Naive thymus-derived CD4-positive, alpha-beta T cell (primary cell): ENCODE measurements around the gene SIK2. TPM values are rescaled to one million over a fixed set of nuclear protein-coding genes. Genes with fewer than 3 reads are reported as not detected.
A peak's percentile ranks its signal among the peaks of the same experiment; 100 is the strongest.

Experiments
- ATAC-seq: fragments of 150-1000 bp; cut with Tn5 transposase; 2 replicates; pipeline ENCODE4 v1.10.0; 2021; ENCODE audit warnings: mild to moderate bottlenecking, moderate library complexity
- CTCF ChIA-PET: fragments of 350-600 bp; sonication (Branson Sonifier 250); formaldehyde crosslinking; loops from one replicate; lab custom pipeline; 2021; ENCODE audit warnings: antibody characterized with exemption; lab: Charles Lee
- POLR2A ChIA-PET: fragments of 350-600 bp; sonication (Branson Sonifier 250); formaldehyde crosslinking; loops from one replicate; lab custom pipeline; 2021; ENCODE audit warnings: antibody characterized with exemption, inconsistent platforms; lab: Charles Lee
- DNase-seq, 9 donors: peaks; one replicate each; pipeline versions ENCODE4 v3.0.0 to v3.0.0-alpha.2; 2020 to 2022; ENCODE audit warnings: mixed read lengths in 1 of 9
- H3K27ac ChIP-seq: one replicate; pipeline ENCODE4 v1.7.0; 2013; ENCODE audit warnings: mild to moderate bottlenecking, low read depth, low read length, moderate library complexity
- H3K27me3 ChIP-seq, 2 donors: one replicate each; pipeline ENCODE4 v1.7.0; 2013; ENCODE audit warnings: low read length in 2 of 2, mild to moderate bottlenecking in 2 of 2, moderate library complexity in 2 of 2; ENCODE audit not compliant: control insufficient read depth in 2 of 2, insufficient read depth in 2 of 2
- H3K36me3 ChIP-seq, 3 experiments: 1 replicate in 2 of 3; 2 replicates in 1 of 3; pipeline ENCODE4 v1.7.0; 2013; ENCODE audit warnings: low read length in 3 of 3, mild to moderate bottlenecking in 3 of 3, moderate library complexity in 1 of 3; ENCODE audit not compliant: insufficient read depth in 3 of 3, control insufficient read depth in 2 of 3
- H3K4me1 ChIP-seq, 2 donors: one replicate each; pipeline ENCODE4 v1.7.0; 2013; ENCODE audit warnings: low read length in 2 of 2, mild to moderate bottlenecking in 2 of 2, moderate library complexity in 1 of 2; ENCODE audit not compliant: control insufficient read depth in 2 of 2, insufficient read depth in 2 of 2
- H3K4me3 ChIP-seq: 2 replicates; pipeline ENCODE4 v1.7.0; 2013; ENCODE audit warnings: mild to moderate bottlenecking, low read length
- H3K9me3 ChIP-seq, 3 experiments: 1 replicate in 2 of 3; 2 replicates in 1 of 3; pipeline ENCODE4 v1.7.0; 2013; ENCODE audit warnings: low read length in 3 of 3; ENCODE audit not compliant: control insufficient read depth in 2 of 3
- H3K27ac Mint-ChIP-seq, 9 donors: one replicate each; pipeline ENCODE4 v1.8.0; 2020 to 2022; ENCODE audit warnings: mixed read lengths in 9 of 9, mild to moderate bottlenecking in 8 of 9, moderate library complexity in 5 of 9, inconsistent platforms in 2 of 9
- H3K27me3 Mint-ChIP-seq, 5 donors: one replicate each; pipeline ENCODE4 v1.8.0; 2021 to 2022; ENCODE audit warnings: mixed read lengths in 5 of 5, mild to moderate bottlenecking in 1 of 5
- H3K36me3 Mint-ChIP-seq, 5 donors: one replicate each; pipeline ENCODE4 v1.8.0; 2020 to 2022; ENCODE audit warnings: mixed read lengths in 5 of 5, mild to moderate bottlenecking in 3 of 5, inconsistent platforms in 1 of 5
- H3K4me1 Mint-ChIP-seq, 7 donors: one replicate each; pipeline ENCODE4 v1.8.0; 2020 to 2022; ENCODE audit warnings: mixed read lengths in 7 of 7, mild to moderate bottlenecking in 3 of 7, inconsistent platforms in 1 of 7
- H3K4me3 Mint-ChIP-seq, 10 donors: one replicate each; pipeline ENCODE4 v1.8.0; 2020 to 2022; ENCODE audit warnings: mild to moderate bottlenecking in 10 of 10, mixed read lengths in 10 of 10, moderate library complexity in 6 of 10, inconsistent platforms in 2 of 10
- H3K9me3 Mint-ChIP-seq, 11 donors: one replicate each; pipeline ENCODE4 v1.8.0; 2020 to 2022; ENCODE audit warnings: mixed read lengths in 11 of 11, mild to moderate bottlenecking in 4 of 11, inconsistent platforms in 1 of 11, moderate library complexity in 1 of 11
- intact Hi-C, 2 donors: fragments of 100-400 bp; cut with micrococcal nuclease; formaldehyde crosslinking; loops; one replicate each; pipeline ENCODE4 v1.15.1; 2023
- polyA plus RNA-seq, 2 donors: library from polyadenylated mRNA; unstranded; fragments of 300-500 nt; fragmentation: Illumina TruSeq; gene quantifications; one replicate each; pipeline ENCODE4 v1.2.3, GENCODE V29; 2021
- total RNA-seq, 6 experiments: library from RNA in 5 of 6; stranded (reverse) in 5 of 6; gene quantifications; 1 replicate in 5 of 6; 2 replicates in 1 of 6; pipeline ENCODE4 v1.2.3 and lab custom pipeline; 2021 to 2026

Gene SIK2
- total and polyA plus RNA-seq, 7 experiments from 2014 or later, result 0.19 to 12.9 (median 9.4) TPM

DNA sequence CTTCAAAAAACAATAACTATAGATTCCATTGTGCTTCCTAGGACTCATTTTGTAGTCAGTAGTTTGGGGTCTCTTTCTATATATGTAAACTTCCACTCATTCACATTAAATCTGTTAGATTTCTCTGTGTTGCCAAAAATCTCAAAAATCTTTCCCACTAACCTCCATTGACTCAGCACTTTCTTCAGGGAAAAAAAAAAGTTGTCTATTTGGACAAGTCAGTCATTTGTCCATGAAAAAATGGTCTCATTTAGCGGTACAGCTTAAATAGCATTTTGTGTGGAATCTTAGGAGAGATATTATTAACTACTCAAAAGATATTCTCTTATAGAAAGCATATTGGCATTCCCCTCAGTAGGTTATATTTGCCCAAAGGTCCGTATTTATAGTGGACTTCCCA is 82.0 kb downstream of the SIK2 start:
- H3K36me3 Mint-ChIP-seq, result peaks cover 11 to 42% (median 26%) of the 10 kb centered on the region in 5 donors
- ATAC-seq, result no peak
- Histone ChIP-seq H3K4me3 (no peak overlapping the region), H3K27ac (no peak overlapping the region), H3K4me1 (no peaks in the 10 kb centered on the region), H3K36me3 (peaks cover 0 to 6% (median 5%) of the 10 kb centered on the region in 3 experiments), H3K27me3 (no peaks in the 10 kb centered on the region), H3K9me3 (no peaks in the 10 kb centered on the region)
- H3K4me1 Mint-ChIP-seq, result peaks cover 0 to 8% (median 1%) of the 10 kb centered on the region in 7 donors
- H3K27ac Mint-ChIP-seq, result no peak overlapping the region
- intact Hi-C loops, result no loop called here
- ChIA-PET CTCF (no interaction called here), POLR2A (interaction anchor here (1.3 kb wide), 1 partner anchor 9 kb away, joined by 5 read pairs; no protein-coding TSS in a partner anchor)
- no peak for DNase-seq
- H3K4me3 Mint-ChIP-seq, result no peak overlapping the region
- H3K27me3 Mint-ChIP-seq, result no peaks in the 10 kb centered on the region
- no peaks in the 10 kb centered on the region for H3K9me3 Mint-ChIP-seq

DNA sequence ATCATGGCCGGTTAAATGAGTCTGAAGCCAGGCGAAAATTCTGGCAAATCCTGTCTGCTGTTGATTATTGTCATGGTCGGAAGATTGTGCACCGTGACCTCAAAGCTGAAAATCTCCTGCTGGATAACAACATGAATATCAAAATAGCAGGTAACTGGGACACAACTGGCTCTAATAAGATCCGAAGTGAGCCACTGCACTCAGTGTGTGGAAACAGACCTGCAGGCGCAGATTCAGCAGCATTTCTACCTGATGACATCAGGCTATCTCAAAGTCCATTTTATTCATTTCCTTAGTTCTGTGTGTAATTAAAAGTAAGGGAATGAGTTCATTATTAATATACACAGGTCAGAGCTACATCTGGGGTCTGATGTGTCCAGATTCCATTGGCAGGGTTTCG is 85.8 kb downstream of the SIK2 start:
- H3K4me1 ChIP-seq, result no peaks in the 10 kb centered on the region
- peaks cover 0 to 6% (median 5%) of the 10 kb centered on the region in 3 experiments for H3K36me3 ChIP-seq
- DNase-seq (no peak), ATAC-seq (no peak)
- H3K27ac Mint-ChIP-seq, result no peak overlapping the region
- no peaks in the 10 kb centered on the region for H3K27me3 ChIP-seq
- ChIA-PET CTCF (no interaction called here), POLR2A (no interaction called here)
- no peak overlapping the region for H3K4me3 ChIP-seq
- no peaks in the 10 kb centered on the region for H3K9me3 ChIP-seq
- no peaks in the 10 kb centered on the region for H3K9me3 Mint-ChIP-seq
- no peaks in the 10 kb centered on the region for H3K27me3 Mint-ChIP-seq
- no peak overlapping the region for H3K27ac ChIP-seq
- intact Hi-C loops, result no loop called here
- peaks cover 16 to 52% (median 35%) of the 10 kb centered on the region in 5 donors for H3K36me3 Mint-ChIP-seq
- H3K4me1 Mint-ChIP-seq, result peaks cover 0 to 4% (median 0%) of the 10 kb centered on the region in 7 donors
- H3K4me3 Mint-ChIP-seq, result no peak overlapping the region

DNA sequence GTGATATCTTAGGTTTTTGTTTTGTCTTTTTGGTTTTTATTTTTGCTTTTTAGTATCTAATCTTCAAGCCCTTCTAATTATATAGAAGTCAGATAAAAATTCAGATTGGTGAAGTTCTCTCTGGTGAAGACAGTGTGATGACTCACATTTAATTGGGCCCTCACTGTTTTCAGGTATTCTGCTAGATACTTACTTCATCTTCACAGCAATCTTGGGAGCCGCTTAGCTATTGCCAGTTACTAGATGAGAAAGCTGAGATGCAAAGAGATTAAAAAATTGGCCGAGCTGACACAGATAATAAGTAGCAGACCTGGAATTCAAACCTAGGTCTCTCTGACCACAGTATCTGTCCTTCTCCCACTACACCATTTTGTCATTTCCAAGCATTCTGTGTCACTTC is 88.9 kb downstream of the SIK2 start:
- peaks cover 0 to 4% (median 0%) of the 10 kb centered on the region in 7 donors for H3K4me1 Mint-ChIP-seq
- H3K4me3 Mint-ChIP-seq, result no peak overlapping the region
- H3K27me3 ChIP-seq, result no peaks in the 10 kb centered on the region
- H3K9me3 ChIP-seq, result no peaks in the 10 kb centered on the region
- ChIA-PET POLR2A (no interaction called here), CTCF (no interaction called here)
- H3K36me3 Mint-ChIP-seq, result peaks cover 12 to 41% (median 33%) of the 10 kb centered on the region in 5 donors
- no peak overlapping the region for H3K27ac Mint-ChIP-seq
- no peak overlapping the region for H3K4me3 ChIP-seq
- H3K36me3 ChIP-seq, result peaks cover 0 to 6% (median 5%) of the 10 kb centered on the region in 3 experiments
- no peak for DNase-seq
- no peaks in the 10 kb centered on the region for H3K4me1 ChIP-seq
- H3K9me3 Mint-ChIP-seq, result no peaks in the 10 kb centered on the region
- ATAC-seq, result no peak
- no peaks in the 10 kb centered on the region for H3K27me3 Mint-ChIP-seq
- intact Hi-C loops, result no loop called here
- H3K27ac ChIP-seq, result no peak overlapping the region

- Mint-ChIP-seq H3K27ac (no peak overlapping the region), H3K4me3 (no peak overlapping the region), H3K27me3 (no peaks in the 10 kb centered on the region), H3K4me1 (peaks cover 0 to 4% (median 0%) of the 10 kb centered on the region in 7 donors), H3K36me3 (peaks cover 12 to 38% (median 33%) of the 10 kb centered on the region in 5 donors), H3K9me3 (no peaks in the 10 kb centered on the region)
- DNase-seq (no peak), ATAC-seq (no peak)
- ChIA-PET CTCF (no interaction called here), POLR2A (no interaction called here)
- Histone ChIP-seq H3K9me3 (no peaks in the 10 kb centered on the region), H3K27me3 (no peaks in the 10 kb centered on the region), H3K4me3 (no peak overlapping the region), H3K36me3 (peaks cover 0 to 6% (median 5%) of the 10 kb centered on the region in 3 experiments), H3K4me1 (no peaks in the 10 kb centered on the region), H3K27ac (no peak overlapping the region)
- intact Hi-C loops, result no loop called here
Observed at GRCh38 chr11:111691741-111692140, 89.5 kb downstream of the SIK2 start.

GRCh38 chr11:111693224-111693937 is 91.1 kb downstream of the SIK2 start:
- H3K4me1 Mint-ChIP-seq, result peaks cover 0 to 5% (median 0%) of the 10 kb centered on the region in 7 donors
- peaks cover 0 to under 1% (median 0%) of the 10 kb centered on the region in 3 experiments for H3K36me3 ChIP-seq
- CTCF ChIA-PET, result no interaction called here
- H3K36me3 Mint-ChIP-seq, result peaks cover 9 to 29% (median 25%) of the 10 kb centered on the region in 5 donors
- POLR2A ChIA-PET, result no interaction called here
- H3K9me3 Mint-ChIP-seq, result no peaks in the 10 kb centered on the region
- no peak overlapping the region for H3K27ac ChIP-seq
- H3K4me3 Mint-ChIP-seq, result no peak overlapping the region
- H3K27ac Mint-ChIP-seq, result no peak overlapping the region
- H3K27me3 Mint-ChIP-seq, result no peaks in the 10 kb centered on the region
- H3K4me3 ChIP-seq, result no peak overlapping the region
- H3K4me1 ChIP-seq, result no peaks in the 10 kb centered on the region
- no peaks in the 10 kb centered on the region for H3K9me3 ChIP-seq
- intact Hi-C loops, result no loop called here
- H3K27me3 ChIP-seq, result no peaks in the 10 kb centered on the region
- DNase-seq, result no peak
- no peak for ATAC-seq

DNA sequence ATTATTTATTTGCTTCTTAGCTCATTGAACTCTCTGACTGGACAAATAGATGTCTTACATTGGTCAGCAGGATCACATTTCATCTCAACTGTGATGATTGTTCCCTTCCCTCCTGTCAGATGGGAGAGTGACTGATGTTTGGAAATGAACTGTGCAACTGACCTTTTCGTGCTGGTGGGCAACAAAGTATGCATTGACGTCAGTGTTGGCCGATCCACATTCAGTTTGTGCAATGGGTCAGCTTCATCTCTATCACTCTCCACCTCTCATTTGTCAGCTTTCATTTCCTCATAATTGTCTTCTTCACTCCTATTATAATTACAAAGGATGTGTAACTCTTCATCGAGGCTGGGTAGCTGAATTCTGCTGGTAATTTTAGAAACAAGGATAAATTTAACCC is 92.6 kb downstream of the SIK2 start:
- no peak overlapping the region for H3K4me3 Mint-ChIP-seq
- no peaks in the 10 kb centered on the region for H3K4me1 ChIP-seq
- H3K36me3 Mint-ChIP-seq, result peaks cover 0 to 18% (median 14%) of the 10 kb centered on the region in 5 donors
- peaks cover 0 to 3% (median 0%) of the 10 kb centered on the region in 7 donors for H3K4me1 Mint-ChIP-seq
- peak overlapping the region in 1 of 9 donors; percentile 13 for H3K27ac Mint-ChIP-seq
- ChIA-PET POLR2A (no interaction called here), CTCF (no interaction called here)
- no peak overlapping the region for H3K4me3 ChIP-seq
- no peaks in the 10 kb centered on the region for H3K9me3 Mint-ChIP-seq
- DNase-seq (no peak), ATAC-seq (no peak)
- no peaks in the 10 kb centered on the region for H3K27me3 ChIP-seq
- H3K27me3 Mint-ChIP-seq, result no peaks in the 10 kb centered on the region
- H3K27ac ChIP-seq, result no peak overlapping the region
- no peaks in the 10 kb centered on the region for H3K9me3 ChIP-seq
- intact Hi-C loops, result no loop called here
- no peaks in the 10 kb centered on the region for H3K36me3 ChIP-seq

GRCh38 chr11:111696556-111696955 is 94.3 kb downstream of the SIK2 start:
- no peak overlapping the region for H3K27ac ChIP-seq
- H3K36me3 Mint-ChIP-seq, result peaks cover 0 to 12% (median 10%) of the 10 kb centered on the region in 5 donors
- no peak overlapping the region for H3K4me3 ChIP-seq
- H3K4me3 Mint-ChIP-seq, result no peak overlapping the region
- CTCF ChIA-PET, result no interaction called here
- no peak for ATAC-seq
- no peaks in the 10 kb centered on the region for H3K9me3 ChIP-seq
- intact Hi-C loops, result no loop called here
- H3K27me3 ChIP-seq, result no peaks in the 10 kb centered on the region
- H3K27ac Mint-ChIP-seq, result no peak overlapping the region
- no peaks in the 10 kb centered on the region for H3K27me3 Mint-ChIP-seq
- no peaks in the 10 kb centered on the region for H3K9me3 Mint-ChIP-seq
- no peaks in the 10 kb centered on the region for H3K36me3 ChIP-seq
- peaks cover 0 to 8% (median 0%) of the 10 kb centered on the region in 7 donors for H3K4me1 Mint-ChIP-seq
- POLR2A ChIA-PET, result no interaction called here
- DNase-seq, result no peak
- H3K4me1 ChIP-seq, result no peaks in the 10 kb centered on the region
